IPS-NIHi11 (cell line): ENCODE measurements around the gene SNX27.
"Not testable (repeated sequence)": the region's sequence is repeated elsewhere in the genome, so short reads cannot be mapped to it uniquely, and the experiment has no call there.

Experiments
- DNase-seq: peaks from one replicate; pipeline ENCODE4 v3.0.0; 2012; ENCODE audit warnings: mixed read lengths, low spot score

SNX27 gene

DNA sequence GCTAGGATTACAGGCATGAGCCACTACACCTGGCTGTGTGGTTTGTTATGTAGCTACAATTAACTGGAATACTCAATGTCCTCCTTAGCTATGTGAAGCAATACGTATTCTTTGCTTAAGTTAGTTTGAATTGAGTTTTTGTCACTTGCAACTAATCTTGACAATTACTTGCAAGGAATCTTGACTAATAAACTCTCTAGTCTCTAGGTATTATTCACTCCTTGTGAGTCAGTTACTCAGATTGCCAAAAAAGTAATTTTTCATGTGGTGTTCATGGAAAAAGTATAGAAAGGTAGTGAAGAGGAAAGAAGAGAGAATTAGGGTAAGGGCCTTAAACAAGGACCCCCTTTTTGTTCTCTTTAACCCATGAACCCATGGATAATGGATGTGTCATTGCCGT lies 7.6 kb upstream of the SNX27 start:
- no peak for DNase-seq

DNA sequence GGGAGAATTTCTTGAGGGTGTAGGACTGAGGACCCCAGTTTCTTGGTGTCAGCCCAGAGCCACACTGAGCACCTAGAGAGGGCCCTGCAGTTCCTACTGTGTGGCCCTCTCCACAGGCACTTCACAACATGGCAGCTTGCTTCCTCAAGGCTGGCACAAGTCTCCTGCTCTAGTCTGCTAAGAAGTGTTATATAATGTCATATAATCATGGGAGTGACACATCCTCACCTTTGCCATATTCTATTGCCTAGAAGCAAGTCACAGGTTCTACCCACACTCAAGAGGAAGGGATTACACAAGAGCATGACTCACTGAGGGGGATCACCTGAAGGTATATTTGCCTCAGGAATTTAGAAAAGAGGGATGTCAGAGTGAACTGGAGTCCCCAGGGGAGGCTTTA lies 5.5 kb upstream of the SNX27 start:
- no peak for DNase-seq

DNA sequence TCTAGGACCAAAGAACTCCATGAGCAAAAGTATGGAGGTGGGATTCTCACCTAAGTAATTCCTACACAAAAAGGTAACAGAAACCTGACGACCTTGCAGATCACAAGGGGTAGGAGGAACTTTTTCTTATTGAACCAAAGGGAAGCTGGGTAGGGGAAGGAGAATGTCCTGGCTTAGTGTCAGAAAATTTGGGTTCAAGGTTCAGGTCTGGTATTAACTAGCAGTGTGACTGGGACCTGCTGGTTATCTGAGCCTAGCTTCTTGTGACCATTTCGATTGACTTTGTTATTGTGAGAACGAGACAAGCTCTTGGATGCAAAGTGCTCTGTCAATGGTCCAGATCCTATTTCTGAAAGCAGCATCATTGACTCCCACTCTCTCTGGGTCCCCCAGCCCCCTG lies 5.0 kb upstream of the SNX27 start:
- no peak for DNase-seq

DNA sequence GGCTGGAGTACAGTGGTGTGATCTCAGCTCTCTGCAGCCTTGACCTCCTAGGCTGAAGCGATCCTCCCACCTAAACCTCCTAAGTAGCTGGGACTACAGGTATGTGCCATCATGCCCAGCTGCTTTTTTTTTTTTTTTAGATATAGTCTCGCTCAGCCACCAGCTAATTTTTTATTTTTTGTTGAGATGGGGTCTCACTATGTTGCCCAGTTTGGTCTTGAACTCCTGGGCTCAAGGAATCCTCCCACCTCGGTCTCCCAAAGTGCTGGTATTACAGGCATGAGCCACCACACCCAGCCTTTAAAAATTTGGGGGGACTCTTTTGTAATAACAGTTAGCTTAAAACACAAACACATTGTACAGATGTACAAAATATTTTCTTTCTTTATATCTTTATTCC lies 1.7 kb upstream of the SNX27 start:
- no peak for DNase-seq

DNA sequence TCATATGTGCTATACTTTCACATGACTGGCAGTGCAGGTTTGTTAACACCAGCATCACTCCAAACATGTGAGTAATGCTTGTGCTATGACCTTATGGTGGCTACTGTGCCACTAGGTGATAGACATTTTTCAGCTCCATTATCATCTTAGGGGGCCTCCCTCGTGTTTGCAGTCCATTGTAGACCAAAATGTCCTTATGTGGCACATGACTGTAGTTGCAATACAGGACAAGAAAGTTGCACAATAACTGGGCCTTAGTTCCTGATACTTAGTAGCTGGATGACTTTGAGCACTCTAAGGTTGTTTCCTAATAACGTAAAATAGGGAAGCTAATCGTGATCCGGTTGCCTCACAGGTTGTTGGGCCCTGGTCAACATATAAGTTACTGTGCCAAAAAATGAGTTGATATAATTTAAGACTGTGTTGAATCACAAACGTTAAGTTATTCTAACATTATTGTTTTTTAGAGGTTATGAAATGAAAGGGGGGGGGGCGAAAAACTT lies 511 bp upstream of the SNX27 start:
- no peak for DNase-seq

DNA sequence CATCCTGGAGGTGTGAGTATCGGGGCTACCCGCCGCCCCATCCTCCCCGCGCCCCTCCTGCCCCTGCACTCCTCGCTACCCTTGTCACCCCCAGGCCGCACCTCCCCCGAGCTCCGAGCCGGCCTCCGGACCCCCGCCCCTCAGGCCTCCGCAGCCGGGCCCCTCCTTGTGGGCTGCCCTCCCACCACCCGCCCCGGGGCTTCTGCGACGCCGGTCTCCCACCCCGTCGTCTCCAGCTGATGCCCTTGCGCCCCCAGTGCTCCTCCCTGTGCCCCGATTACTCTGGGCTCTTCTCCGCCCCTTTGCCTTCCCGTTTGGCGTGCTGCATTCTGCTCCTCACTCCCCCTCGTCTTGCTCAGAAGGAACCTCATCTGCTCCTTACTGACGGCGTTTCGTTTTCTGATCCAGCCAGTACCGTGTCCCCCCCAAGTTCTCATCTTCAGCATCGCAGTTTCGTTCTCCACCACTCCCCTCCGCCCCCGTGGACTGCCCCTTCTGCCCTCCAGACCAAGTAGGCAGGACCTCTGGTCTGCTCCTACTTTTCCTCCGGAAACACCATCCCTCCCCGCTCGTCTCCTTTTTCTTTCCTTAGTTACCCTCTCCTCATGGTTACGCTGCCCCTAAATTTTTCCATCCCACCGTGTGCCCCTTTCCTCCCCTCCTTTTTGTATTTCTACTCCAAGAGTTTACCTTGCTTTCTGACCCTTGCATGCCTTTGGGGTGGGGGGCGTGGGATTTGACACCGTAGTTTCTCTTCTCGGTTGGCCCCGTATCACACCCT lies 841 bp downstream of the SNX27 start:
- peak; percentile 60 for DNase-seq

DNA sequence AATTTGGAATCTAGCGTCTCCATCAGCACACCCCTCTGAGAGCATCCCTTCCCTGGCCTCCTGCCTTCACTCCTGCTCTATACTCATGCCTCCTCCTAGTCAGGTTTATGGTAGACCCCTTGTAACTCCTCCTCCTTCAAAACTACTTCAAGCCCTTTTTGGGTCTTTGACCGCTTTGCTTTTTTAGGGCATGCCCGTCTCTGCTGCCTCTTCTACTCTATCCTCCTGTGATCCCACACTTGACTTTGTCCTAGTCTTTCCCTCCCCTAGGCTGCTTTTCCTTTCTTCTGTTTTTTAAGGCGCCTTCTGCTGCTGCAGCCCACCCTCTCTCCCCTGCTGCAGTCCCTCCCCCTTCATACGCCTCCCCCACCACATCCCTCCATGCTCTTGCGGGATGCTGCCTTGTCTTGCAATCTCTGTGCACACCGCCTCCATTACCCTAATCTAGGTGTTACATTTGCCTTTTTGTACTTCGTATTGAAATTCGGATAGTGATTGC lies 1.5 kb downstream of the SNX27 start:
- DNase-seq: peak; percentile 36

DNA sequence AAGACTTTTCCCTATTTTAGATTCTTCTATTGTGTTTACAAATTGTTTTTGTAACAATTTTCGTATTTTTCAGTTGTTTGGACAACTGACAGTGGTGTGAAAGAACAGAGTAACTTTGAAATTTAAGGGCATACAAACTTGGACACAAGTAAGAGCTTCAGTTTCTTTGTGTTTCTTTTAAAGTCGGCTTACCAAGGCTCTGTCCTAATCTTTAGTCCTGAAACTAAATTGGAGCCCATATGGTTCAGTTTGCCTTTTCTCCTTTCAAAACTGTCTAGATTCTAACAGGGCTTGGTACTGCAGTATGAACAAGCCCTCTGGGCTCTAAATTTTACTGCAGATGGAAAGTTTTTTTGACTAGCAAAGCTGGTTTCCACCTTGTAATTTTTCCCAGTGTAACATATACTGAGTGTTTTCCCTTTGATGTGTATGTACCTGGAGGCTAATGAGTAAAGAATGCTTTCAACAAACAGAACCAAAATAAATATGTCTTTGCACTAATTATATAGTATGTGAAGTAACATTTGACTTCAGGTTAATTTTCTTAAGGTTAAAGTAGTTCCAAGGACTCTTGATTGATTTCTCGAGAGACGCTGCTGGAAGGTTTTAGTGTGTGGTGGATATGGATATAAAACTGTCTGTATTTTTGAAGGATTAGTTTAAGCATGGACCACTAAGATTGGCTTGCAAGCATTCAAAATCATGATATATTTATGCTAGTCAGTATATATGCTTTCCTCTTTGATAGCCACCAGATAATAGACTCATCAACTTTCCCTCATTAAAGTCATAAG lies 4.1 kb downstream of the SNX27 start:
- DNase-seq: no peak

DNA sequence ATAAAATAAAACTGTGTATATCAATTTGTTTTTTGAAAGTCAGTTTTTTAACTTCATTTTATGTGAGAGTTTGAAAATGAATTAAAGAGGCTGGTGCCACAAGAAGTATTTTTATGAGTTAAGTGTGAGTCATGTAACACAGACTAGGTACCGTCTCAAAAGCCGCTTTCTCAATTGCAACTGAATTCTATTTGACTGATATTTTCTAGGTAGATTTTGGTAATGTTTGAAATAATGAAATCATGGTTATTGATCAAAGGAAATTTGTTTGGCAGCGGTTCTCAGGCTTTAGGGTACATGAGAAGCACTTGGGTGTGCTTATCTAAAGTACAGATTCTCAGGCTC lies 4.6 kb downstream of the SNX27 start:
- DNase-seq: no peak

DNA sequence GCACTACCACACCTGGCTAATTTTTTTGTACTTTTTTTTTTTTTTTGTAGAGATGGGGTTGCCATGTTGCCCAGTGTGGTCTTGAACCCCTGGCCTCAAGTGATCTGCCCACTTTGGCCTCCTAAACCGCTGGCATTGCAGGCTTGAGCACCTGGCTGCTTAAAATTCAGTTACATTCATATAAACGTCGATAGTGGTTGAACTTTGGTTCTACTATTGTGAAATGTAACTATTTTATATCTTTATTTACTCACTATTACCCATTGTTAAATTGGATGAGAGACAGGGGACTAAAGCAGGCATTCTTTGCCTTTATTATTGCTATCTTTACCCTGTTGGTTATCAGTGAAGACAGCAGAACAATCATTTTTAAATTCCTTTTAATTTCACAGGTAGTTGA lies 6.2 kb downstream of the SNX27 start:
- no peak for DNase-seq

DNA sequence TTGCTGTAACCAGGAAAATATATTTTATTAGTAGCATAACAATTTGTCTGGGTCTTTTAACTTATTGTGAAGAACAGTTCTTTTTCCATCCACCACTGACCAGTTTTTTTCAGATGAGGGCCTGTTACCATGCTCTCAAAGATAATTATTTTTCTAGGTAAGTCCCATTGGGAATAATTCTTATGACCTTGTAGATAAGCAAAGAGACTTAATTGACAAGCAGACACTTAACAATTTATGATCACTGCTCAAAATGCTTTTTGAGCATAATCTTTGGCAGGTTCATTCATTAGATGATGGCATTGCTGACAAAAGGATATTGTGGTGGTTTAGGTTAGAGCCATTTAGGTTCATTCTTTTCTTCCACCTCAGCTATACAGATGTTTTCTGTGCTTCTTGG lies 6.6 kb downstream of the SNX27 start:
- no peak for DNase-seq

DNA sequence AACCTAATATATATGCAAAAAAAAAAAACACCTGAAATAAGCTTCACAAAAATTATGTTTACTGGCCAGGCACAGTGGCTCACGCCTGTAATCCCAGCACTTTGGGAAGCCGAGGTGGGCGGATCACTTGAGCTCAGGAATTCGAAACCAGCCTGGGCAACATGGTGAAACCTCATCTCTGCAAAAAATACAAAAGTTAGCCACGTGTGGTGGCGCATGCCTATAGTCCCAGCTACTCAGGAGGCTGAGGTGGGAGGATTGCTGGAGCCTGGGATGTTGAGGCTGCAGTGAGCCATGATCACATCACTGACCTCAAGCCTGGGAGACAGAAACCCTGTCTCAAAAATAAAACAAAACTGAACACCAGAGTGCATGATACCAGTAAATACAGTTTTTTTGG lies 7.1 kb downstream of the SNX27 start:
- not testable (repeated sequence) for DNase-seq

DNA sequence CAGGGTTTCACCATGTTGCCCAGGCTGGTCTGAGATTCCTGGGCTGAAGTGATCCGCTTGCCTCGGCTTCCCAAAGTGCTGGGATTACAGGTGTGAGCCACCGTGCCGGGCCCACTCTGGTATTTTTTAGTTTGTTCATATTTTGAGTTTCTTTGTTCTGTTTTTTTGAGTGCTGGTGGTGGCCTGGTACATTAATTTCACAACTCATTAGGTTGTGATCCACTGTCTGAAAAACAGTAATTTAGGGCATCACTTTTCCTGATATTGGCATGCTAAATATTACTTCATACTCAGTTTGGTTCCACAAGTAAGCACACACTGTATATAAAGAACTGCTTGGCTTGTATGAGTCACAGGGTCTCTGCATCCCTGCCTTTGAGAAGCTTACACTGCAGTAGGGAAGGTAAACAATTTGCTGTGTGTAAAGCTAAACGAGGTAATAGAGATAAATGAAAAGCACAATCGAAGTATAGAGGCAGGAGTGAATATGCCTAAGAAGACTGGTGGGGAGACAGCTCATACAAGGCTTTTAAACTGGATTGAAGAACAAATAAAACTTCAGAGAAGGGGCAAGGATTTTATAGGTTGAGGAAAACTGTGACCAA lies 7.7 kb downstream of the SNX27 start:
- DNase-seq: no peak

DNA sequence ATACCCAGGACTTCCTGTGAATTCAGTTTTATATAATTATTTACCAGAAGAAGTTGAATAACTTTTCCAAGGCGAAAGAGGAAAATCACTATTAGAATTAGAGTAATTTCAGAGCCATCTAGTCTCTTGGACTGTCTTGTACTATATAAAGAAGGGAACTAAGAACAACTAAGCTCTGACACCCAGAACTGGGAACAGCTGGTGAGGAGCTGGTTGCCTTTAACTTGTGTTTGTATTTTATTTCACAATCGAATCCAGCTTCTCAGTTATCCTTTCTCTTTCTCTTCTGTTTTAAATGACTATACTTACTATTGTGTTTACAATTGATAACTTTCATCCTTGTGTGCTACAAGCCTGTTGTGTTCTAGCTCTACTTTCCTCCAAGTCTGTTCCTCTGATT lies 8.4 kb downstream of the SNX27 start:
- DNase-seq: no peak

DNA sequence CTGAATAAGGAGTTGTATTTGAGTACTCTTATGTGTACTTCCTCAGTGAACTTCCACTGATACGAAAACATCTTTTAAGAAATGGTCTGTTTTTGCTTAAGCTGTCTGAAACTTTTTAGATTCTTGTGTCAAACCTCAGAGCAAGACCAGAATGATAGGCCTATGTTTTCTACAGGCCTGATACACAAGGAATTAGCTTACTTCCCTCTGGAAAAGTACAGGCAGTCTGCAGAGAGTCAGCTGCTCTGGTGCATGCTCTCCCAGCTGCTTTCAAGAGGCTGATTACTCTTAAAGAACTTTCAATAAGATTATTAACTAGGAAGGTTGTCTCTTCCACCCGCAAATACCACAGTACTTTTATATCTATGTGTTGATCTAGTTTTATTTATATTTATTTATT lies 9.5 kb downstream of the SNX27 start:
- DNase-seq: no peak

DNA sequence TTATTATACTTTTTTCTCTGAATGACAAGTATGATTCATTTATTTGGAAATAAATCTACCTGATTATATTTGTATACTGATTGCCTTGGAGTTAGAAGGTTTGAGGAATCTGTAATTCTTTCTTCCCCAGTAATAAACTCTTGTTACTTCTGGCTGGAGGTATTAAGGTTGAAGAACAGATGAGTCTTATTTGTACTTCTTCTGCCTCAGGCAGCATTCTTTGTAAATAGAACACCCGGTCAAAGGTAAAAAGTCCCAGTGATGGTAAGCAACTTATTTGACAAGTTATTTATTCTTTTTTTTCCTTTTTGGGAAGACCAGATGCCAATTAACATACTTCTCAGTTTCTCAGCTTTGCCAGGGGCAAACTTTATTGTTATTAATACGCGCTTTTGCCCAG lies 12.9 kb downstream of the SNX27 start:
- no peak for DNase-seq

DNA sequence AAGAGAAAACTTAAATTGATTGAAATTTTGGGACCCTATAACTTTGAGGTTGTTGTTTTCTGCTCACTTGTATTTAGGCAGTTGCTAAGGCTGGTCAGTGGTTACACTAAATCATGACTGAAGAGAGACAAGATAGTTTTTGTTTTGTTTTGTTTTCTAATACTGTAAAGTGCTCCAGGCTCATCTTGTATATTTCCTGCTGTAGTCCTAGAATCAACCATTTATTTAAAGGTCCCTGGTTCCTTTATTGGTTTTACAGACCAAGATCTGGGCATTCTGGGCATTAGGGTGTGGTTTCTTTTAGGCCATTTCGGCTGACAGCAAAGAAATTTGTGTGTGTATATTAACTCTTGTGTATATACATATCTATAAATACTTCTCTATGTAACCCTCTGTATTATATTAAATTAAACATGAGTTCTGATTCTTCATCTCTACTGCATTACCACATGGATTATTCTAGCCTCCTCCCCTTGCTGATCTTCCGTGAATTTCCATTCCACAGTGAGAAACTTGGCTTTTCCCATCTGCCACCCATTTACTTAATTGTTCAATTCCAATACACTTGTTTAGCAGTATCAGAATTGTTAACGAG lies 15.0 kb downstream of the SNX27 start:
- DNase-seq: no peak

DNA sequence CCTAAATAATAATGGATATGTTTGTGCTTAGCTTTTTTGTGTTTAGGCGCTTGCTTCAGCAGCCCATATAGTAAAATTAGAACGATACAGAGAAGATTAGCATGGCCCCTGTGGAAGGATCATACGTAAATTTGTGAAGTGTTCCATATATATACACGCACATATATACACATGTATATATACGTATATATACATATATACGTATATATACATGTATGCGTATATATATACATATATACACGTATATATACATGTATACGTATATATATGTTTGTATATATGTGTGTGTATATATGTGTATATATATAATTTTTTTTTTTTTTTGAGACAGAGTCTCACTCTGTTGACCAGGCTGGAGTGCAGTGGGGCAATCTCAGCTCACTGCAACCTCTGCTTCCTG lies 17.4 kb downstream of the SNX27 start:
- DNase-seq: no peak

DNA sequence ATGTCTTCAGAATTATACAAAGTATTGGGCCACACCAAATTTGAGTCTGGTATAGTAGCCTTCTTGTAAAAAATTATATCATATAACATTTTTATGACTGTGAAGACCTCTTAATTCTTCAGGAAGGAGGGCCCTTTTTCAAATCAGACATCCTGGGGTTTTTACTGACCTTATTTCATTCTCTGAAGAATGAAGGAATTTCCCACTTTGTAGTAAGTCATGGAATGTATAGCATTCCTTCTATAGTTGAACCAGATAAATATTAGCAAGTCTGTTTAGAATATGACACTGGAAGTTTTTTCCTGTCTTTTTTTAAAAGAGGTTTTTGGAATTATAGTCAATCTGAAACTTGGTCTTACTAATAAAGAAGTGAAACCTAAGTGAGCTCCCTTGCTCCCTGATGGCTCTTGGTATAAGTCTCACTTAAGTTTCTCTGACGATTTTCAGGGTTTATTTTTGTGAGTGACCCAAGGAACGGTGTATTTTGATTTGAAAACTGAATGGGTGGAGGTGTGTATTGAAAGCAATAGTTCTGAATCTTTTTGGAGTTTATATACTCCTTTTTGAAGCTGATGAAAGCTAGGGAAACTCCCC lies 23.7 kb downstream of the SNX27 start:
- no peak for DNase-seq

DNA sequence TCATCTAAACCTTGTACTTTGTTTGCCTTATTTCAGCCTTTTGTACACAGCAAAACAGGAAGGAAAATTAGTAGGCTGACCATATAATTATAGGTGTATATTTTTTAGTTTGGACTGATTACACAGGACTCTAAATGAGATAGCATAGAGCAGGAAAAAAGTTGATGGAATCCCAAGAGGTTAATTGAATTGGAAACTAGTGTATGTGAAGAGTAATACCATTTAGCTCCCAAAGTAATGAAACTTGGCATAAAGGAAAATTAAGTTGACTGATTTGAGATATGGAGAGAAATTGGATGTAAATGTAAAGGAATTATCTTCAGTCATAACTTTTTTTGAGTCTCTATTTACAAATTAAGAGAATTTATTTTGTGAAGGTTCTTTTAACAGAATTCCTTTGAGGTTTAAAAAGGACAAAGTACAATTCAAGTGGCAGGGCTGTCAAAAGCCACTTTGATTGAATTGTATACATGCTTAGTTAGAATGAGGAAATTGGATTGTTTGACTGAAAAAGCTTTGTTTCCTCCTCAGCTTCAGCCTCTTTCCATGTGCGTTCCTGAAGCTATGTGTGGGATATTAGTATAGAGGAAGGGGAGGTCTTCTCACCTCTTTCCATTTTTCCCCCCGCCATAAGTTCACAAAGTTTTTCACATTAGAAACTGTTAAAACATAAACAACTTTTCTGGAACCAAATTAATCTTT lies 26.4 kb downstream of the SNX27 start:
- no peak for DNase-seq

DNA sequence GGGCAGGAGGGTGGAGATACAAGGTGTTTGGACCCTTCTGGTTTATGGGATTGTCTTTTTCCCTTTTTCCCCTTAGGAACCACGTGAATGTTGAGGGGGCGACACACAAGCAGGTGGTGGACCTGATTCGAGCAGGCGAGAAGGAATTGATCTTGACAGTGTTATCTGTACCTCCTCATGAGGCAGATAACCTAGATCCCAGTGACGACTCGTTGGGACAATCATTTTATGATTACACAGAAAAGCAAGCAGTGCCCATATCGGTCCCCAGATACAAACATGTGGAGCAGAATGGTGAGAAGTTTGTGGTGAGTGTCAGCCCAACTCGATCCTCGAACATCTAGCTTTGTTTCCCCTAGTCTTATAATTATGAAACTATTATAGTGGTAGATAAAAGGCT lies 27.0 kb downstream of the SNX27 start:
- DNase-seq: no peak

DNA sequence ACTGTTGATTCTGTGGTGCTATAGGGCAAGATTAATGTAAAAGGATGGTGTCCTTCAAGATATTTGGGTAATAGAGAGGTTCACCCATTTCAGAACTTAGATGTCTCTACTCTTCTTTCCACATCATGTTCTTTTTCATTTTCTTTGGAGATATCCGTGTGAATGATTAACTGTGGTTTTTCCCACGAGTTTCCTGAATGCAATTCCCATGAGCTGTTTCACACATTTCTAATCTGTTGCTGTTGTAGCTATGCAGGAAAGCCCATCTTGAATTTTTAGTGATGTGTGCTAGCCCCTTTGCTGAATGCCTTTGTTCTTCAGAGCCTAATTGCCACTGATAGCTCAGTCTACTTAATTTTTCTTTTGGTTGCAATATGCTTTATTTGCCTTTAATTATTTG lies 27.6 kb downstream of the SNX27 start:
- no peak for DNase-seq
